SK-N-SH treated with all-trans-retinoic acid at 6 μM for 48 hours (cell line): ENCODE results near the gene ASPRV1.

Source experiments
- GLIS3 ChIP-seq: fragments of 250-450 bp; sonication (Bioruptor Pico); IDR thresholded peaks from 2 replicates; pipeline ENCODE4 v1.5.0; 2020; ENCODE audit warnings: mild to moderate bottlenecking, moderate library complexity
- PATZ1 ChIP-seq: fragments of 250-450 bp; sonication (Bioruptor Pico); IDR thresholded peaks from 2 replicates; pipeline ENCODE4 v1.8.0; 2020; ENCODE audit warnings: mild to moderate bottlenecking, moderate library complexity, borderline replicate concordance
- POU6F1 ChIP-seq: fragments of 250-450 bp; sonication (Bioruptor Pico); IDR thresholded peaks from 2 replicates; pipeline ENCODE4 v1.8.0; 2021; ENCODE audit warnings: low read depth, mild to moderate bottlenecking, moderate library complexity, borderline replicate concordance
- PPARA ChIP-seq: fragments of 250-450 bp; sonication (Bioruptor Pico); IDR thresholded peaks from 2 replicates; pipeline ENCODE4 v1.5.0; 2020; ENCODE audit warnings: mild to moderate bottlenecking, borderline replicate concordance
- ZFP3 ChIP-seq: fragments of 250-450 bp; sonication (Bioruptor Pico); IDR thresholded peaks from 2 replicates; pipeline ENCODE4 v1.5.0; 2020; ENCODE audit warnings: mild to moderate bottlenecking, moderate library complexity

- TF ChIP-seq PPARA (CRISPR knock-in tag): no peak
- TF ChIP-seq PATZ1: no peak
- TF ChIP-seq POU6F1: no peak
- no peak for TF ChIP-seq ZFP3 (CRISPR knock-in tag)
- TF ChIP-seq GLIS3 (CRISPR knock-in tag): no peak
These were observed 28.9 kb downstream of the ASPRV1 start for GRCh38 chr2:69932596-69932922.
